Activated CD8-positive, alpha-beta T cell treated with anti-CD3 and anti-CD28 coated beads for 36 hours (primary cell): ENCODE results near the gene ZMIZ1. TPM values are rescaled to one million over a fixed set of nuclear protein-coding genes. Genes with fewer than 3 reads are reported as not detected.

Experiments
- ATAC-seq: fragments of 200-7000 bp; cut with Tn5 transposase; one replicate; pipeline ENCODE4 v1.10.0; 2021; ENCODE audit warnings: mild to moderate bottlenecking, moderate library complexity
- CTCF ChIA-PET: fragments of 350-600 bp; sonication (Branson Sonifier 250); formaldehyde crosslinking; loops from one replicate; lab custom pipeline; 2021; ENCODE audit warnings: antibody characterized with exemption; lab: Charles Lee
- POLR2A ChIA-PET: fragments of 350-600 bp; sonication (Branson Sonifier 250); formaldehyde crosslinking; loops from one replicate; lab custom pipeline; 2021; ENCODE audit warnings: antibody characterized with exemption; lab: Charles Lee
- DNase-seq: peaks from one replicate; pipeline ENCODE4 v3.0.0-alpha.2; 2020
- H3K27ac Mint-ChIP-seq: one replicate; pipeline ENCODE4 v1.8.0; 2021; ENCODE audit warnings: mild to moderate bottlenecking, mixed read lengths
- H3K27me3 Mint-ChIP-seq: one replicate; pipeline ENCODE4 v1.8.0; 2021; ENCODE audit warnings: mixed read lengths
- H3K36me3 Mint-ChIP-seq: one replicate; pipeline ENCODE4 v1.8.0; 2021; ENCODE audit warnings: low read depth, mixed read lengths
- H3K4me1 Mint-ChIP-seq: one replicate; pipeline ENCODE4 v1.8.0; 2021; ENCODE audit warnings: low read depth, mixed read lengths
- H3K4me3 Mint-ChIP-seq: one replicate; pipeline ENCODE4 v1.8.0; 2021; ENCODE audit warnings: mild to moderate bottlenecking, moderate library complexity, mixed read lengths
- H3K9me3 Mint-ChIP-seq: one replicate; pipeline ENCODE4 v1.8.0; 2021; ENCODE audit warnings: mixed read lengths
- intact Hi-C: fragments of 100-400 bp; cut with micrococcal nuclease; formaldehyde crosslinking; loops from one replicate; pipeline ENCODE4 v1.10.0; 2022
- total RNA-seq, 2 experiments: library from RNA; stranded (reverse); gene quantifications; one replicate each; pipeline ENCODE4 v1.2.3, GENCODE V29; 2021
- TF ChIP-seq, protein P1 (sequence below): fragments of 200-600 bp; IDR thresholded peaks from one replicate; pipeline ENCODE4 v1.8.0; 2022; ENCODE audit warnings: antibody characterized with exemption, mild to moderate bottlenecking

Gene ZMIZ1
- total RNA-seq, 2 experiments from 2014 or later: 46.5 to 52.2 TPM

- Mint-ChIP-seq H3K9me3 (no peaks in the 10 kb centered on the region), H3K27ac (no peak overlapping the region), H3K36me3 (no peaks in the 10 kb centered on the region), H3K4me3 (no peak overlapping the region), H3K4me1 (peaks cover 44% of the 10 kb centered on the region), H3K27me3 (no peaks in the 10 kb centered on the region)
- DNase-seq: peak; percentile 1
- intact Hi-C loops: no loop called here
- ChIA-PET CTCF (interaction anchor here (1.1 to 2.2 kb wide), 3 partner anchors 12 to 76 kb away, joined by 3 to 7 read pairs (median 3); no protein-coding TSS in a partner anchor), POLR2A (interaction anchor here (1.1 to 1.3 kb wide), 2 partner anchors 76 to 105 kb away, joined by 3 to 4 read pairs; no protein-coding TSS in a partner anchor)
- TF ChIP-seq, protein P1, sequence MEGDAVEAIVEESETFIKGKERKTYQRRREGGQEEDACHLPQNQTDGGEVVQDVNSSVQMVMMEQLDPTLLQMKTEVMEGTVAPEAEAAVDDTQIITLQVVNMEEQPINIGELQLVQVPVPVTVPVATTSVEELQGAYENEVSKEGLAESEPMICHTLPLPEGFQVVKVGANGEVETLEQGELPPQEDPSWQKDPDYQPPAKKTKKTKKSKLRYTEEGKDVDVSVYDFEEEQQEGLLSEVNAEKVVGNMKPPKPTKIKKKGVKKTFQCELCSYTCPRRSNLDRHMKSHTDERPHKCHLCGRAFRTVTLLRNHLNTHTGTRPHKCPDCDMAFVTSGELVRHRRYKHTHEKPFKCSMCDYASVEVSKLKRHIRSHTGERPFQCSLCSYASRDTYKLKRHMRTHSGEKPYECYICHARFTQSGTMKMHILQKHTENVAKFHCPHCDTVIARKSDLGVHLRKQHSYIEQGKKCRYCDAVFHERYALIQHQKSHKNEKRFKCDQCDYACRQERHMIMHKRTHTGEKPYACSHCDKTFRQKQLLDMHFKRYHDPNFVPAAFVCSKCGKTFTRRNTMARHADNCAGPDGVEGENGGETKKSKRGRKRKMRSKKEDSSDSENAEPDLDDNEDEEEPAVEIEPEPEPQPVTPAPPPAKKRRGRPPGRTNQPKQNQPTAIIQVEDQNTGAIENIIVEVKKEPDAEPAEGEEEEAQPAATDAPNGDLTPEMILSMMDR: no peak
- ATAC-seq: no peak
Measured at GRCh38 chr10:79050896-79051555, 17.7 kb upstream of the ZMIZ1 start.

DNA sequence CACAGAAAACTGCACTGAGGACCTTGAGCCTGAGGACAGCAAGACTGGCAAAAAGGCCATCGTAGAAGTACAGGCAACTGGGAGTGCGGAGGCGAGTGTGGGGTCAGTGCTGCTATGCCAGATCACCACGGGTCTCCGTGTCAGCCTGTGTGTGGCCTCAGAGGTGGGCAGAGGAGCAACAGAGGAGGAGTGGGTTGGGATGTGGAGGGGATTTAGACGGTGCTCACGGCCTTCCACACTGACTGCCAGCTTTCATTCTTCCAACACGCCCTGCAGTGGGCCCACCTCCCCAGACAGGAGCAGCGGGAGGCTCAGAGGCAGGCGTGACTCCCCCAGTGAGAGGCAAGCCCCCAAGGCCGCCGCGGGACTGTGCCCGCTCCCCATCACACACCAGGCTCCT is 17.0 kb upstream of the ZMIZ1 start:
- TF ChIP-seq, protein P1: no peak
- Mint-ChIP-seq H3K36me3 (no peaks in the 10 kb centered on the region), H3K27ac (no peak overlapping the region), H3K9me3 (no peaks in the 10 kb centered on the region), H3K4me3 (no peak overlapping the region), H3K4me1 (peaks cover 42% of the 10 kb centered on the region), H3K27me3 (no peaks in the 10 kb centered on the region)
- DNase-seq: peak; percentile 0
- ChIA-PET CTCF (interaction anchor here (0.9 to 2.2 kb wide), 7 partner anchors 12 to 144 kb away, joined by 3 to 7 read pairs (median 3); no protein-coding TSS in a partner anchor), POLR2A (interaction anchor here (1.0 to 1.3 kb wide), 3 partner anchors 17 to 105 kb away, joined by 3 to 4 read pairs (median 3); no protein-coding TSS in a partner anchor)
- no peak for ATAC-seq
- intact Hi-C loops: no loop called here

- H3K36me3 Mint-ChIP-seq: no peaks in the 10 kb centered on the region
- peaks cover 37% of the 10 kb centered on the region for H3K4me1 Mint-ChIP-seq
- intact Hi-C loops: no loop called here
- TF ChIP-seq, protein P1: peak; percentile 21
- H3K27ac Mint-ChIP-seq: no peak overlapping the region
- ATAC-seq (no peak), DNase-seq (peak; percentile 54)
- ChIA-PET POLR2A (interaction anchor here (1.0 kb wide), 1 partner anchor 18 kb away, joined by 3 read pairs; no protein-coding TSS in a partner anchor), CTCF (interaction anchor here (0.6 to 2.2 kb wide), 8 partner anchors 11 to 143 kb away, joined by 3 to 7 read pairs (median 3); no protein-coding TSS in a partner anchor)
- H3K4me3 Mint-ChIP-seq: no peak overlapping the region
- H3K27me3 Mint-ChIP-seq: no peaks in the 10 kb centered on the region
- H3K9me3 Mint-ChIP-seq: no peaks in the 10 kb centered on the region
Measured at GRCh38 chr10:79052291-79053080, 16.3 kb upstream of the ZMIZ1 start.

- peaks cover 32% of the 10 kb centered on the region for H3K4me1 Mint-ChIP-seq
- ChIA-PET POLR2A (no interaction called here), CTCF (interaction anchor here (2.2 kb wide), 1 partner anchor 10 kb away, joined by 7 read pairs; no protein-coding TSS in a partner anchor)
- H3K4me3 Mint-ChIP-seq: no peak overlapping the region
- peak; percentile 0 for DNase-seq
- no peak for ATAC-seq
- no peak overlapping the region for H3K27ac Mint-ChIP-seq
- intact Hi-C loops: no loop called here
- TF ChIP-seq, protein P1: no peak
- H3K27me3 Mint-ChIP-seq: no peaks in the 10 kb centered on the region
- H3K9me3 Mint-ChIP-seq: no peaks in the 10 kb centered on the region
- H3K36me3 Mint-ChIP-seq: no peaks in the 10 kb centered on the region
Measured at GRCh38 chr10:79053081-79053434, 15.7 kb upstream of the ZMIZ1 start.
